ENCODE measurements around the gene TOB2. TPM values are rescaled to one million over a fixed set of nuclear protein-coding genes. Genes with fewer than 3 reads are reported as not detected.

The TOB2 gene
- total and polyA plus RNA-seq, 9 of the 15 experiments (the other 6 are each of a cell fraction or from before 2014, with no cell fraction given), result 3.3 to 20.5 (median 7.3) TPM

DNA sequence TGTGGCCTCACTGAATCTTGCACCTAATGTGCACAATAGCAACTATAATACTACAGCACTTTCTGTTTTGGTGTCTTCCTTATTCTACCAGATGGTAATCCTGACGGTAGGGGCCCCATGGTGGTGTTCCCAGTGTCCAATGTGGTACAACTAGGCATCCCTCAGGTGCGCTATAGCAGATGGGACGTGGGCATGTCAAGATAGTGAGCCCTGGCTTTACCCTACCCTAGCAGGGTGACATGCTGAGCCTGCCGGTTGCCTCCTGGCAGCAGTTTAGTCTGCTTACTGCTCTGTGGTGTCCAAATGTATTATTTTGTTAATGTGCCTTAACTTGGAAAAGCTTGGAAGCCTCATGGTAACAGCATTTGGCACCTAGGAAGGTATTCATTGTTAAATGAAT lies 41.5 kb upstream of the TOB2 start:
- DNase-seq (ENCODE audit: extremely low read depth in 1 of 4, low spot score in 3 of 4), result no peak
- ChIA-PET CTCF (ENCODE audit: low intra/inter-chr PET ratio) (no interaction called here), POLR2A (interaction anchor here (0.7 to 1.8 kb wide), 3 partner anchors 8 to 424 kb away, joined by 3 to 5 read pairs (median 4); no protein-coding TSS in a partner anchor)
- H3K9me1 ChIP-seq (ENCODE audit: control insufficient read depth, insufficient read depth, low read length), result no peaks in the 10 kb centered on the region
- no peak for TF ChIP-seq ZNF77 (CRISPR knock-in tag; IDR thresholded peaks at IDR 0.05)
- TF ChIP-seq NCOR1 (IDR thresholded peaks at IDR 0.05), result no peak
- no peak for TF ChIP-seq NR2C1 (IDR thresholded peaks at IDR 0.05)
- no peak for TF ChIP-seq NR2C1 (tag; IDR thresholded peaks at IDR 0.05)
- TF ChIP-seq, protein P1, sequence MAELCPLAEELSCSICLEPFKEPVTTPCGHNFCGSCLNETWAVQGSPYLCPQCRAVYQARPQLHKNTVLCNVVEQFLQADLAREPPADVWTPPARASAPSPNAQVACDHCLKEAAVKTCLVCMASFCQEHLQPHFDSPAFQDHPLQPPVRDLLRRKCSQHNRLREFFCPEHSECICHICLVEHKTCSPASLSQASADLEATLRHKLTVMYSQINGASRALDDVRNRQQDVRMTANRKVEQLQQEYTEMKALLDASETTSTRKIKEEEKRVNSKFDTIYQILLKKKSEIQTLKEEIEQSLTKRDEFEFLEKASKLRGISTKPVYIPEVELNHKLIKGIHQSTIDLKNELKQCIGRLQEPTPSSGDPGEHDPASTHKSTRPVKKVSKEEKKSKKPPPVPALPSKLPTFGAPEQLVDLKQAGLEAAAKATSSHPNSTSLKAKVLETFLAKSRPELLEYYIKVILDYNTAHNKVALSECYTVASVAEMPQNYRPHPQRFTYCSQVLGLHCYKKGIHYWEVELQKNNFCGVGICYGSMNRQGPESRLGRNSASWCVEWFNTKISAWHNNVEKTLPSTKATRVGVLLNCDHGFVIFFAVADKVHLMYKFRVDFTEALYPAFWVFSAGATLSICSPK (IDR thresholded peaks at IDR 0.05; ENCODE audit: borderline replicate concordance), result no peak
- TF ChIP-seq FOXJ2 (tag; IDR thresholded peaks at IDR 0.05), result no peak
- no peak for TF ChIP-seq KHSRP (IDR thresholded peaks at IDR 0.05)
- TF ChIP-seq SIRT6 (IDR thresholded peaks at IDR 0.05; ENCODE audit: low read depth, low read length), result no peak
- ATAC-seq, result no peak
- no peak overlapping the region for H3K27ac ChIP-seq (ENCODE audit: extremely low read depth, low read depth, low read length)
- no peak for FAIRE-seq
- H2AFZ ChIP-seq (ENCODE audit: low read depth, low read length), result no peak overlapping the region
- H3K4me3 ChIP-seq, result no peak overlapping the region
- BruUV-seq (replicated peaks), result no TSS peak
- no peaks in the 10 kb centered on the region for H3K27me3 ChIP-seq (ENCODE audit: control insufficient read depth in 2 of 2, insufficient read depth in 2 of 2, low read length in 2 of 2)
- H3K79me2 ChIP-seq (ENCODE audit: control insufficient read depth, insufficient read depth, low read length), result peaks cover 88% of the 10 kb centered on the region
- H3K4me1 ChIP-seq (replicated peaks in 1 of 2; ENCODE audit: control insufficient read depth in 2 of 2, insufficient read depth in 2 of 2, low read length in 2 of 2), result peaks cover 11 to 16% of the 10 kb centered on the region in 2 experiments; a peak in 4 of 5 replicates
- H3K4me2 ChIP-seq (ENCODE audit: insufficient read depth, low read length), result no peak overlapping the region
- H3K9ac ChIP-seq (ENCODE audit: insufficient read depth in 1 of 2, low read depth in 2 of 2, low read length in 2 of 2), result no peak overlapping the region; a peak in 1 of 4 replicates
- peaks cover 29% of the 10 kb centered on the region for H4K20me1 ChIP-seq (replicated peaks; ENCODE audit: control insufficient read depth, insufficient read depth, low read length)
- H3K9me3 ChIP-seq (replicated peaks; ENCODE audit: control insufficient read depth, insufficient read depth, low read depth, low read length), result no peaks in the 10 kb centered on the region
- WGBS (ENCODE audit: insufficient coverage, low coverage, missing lambda C conversion rate), result 71% methylated on average over 4 of the region's 4 CpGs
- in situ Hi-C loops (cut with MboI) (no loop called here), intact Hi-C loops (cut with micrococcal nuclease) (no loop called here)
- H3K36me3 ChIP-seq (ENCODE audit: control insufficient read depth, insufficient read depth, low read length), result peaks cover 35% of the 10 kb centered on the region

Measured in K562 (cell line).